Measurements from ENCODE around the gene ZNF804B.

The ZNF804B gene

GRCh38 chr7:88929719-88930118 is 170.2 kb downstream of the ZNF804B start:
- Histone ChIP-seq H3K27me3 (ENCODE audit: insufficient read depth, low read length) (no peaks in the 10 kb centered on the region), H4K91ac (ENCODE audit: low read depth, low read length) (no peak overlapping the region), H3K4me3 (ENCODE audit: low read depth, low read length) (no peak overlapping the region), H3K27ac (ENCODE audit: low read depth, low read length) (no peak overlapping the region), H3K4me2 (ENCODE audit: low read length) (no peak overlapping the region), H2BK5ac (ENCODE audit: low read depth, low read length, poor library complexity) (no peak overlapping the region), H3K9ac (ENCODE audit: low read length) (no peak overlapping the region), H3K4ac (ENCODE audit: low read depth, low read length) (no peak overlapping the region), H3K23ac (ENCODE audit: low read length) (no peak overlapping the region), H4K8ac (ENCODE audit: low read depth, low read length) (no peak overlapping the region), H3K79me1 (ENCODE audit: low read length) (no peaks in the 10 kb centered on the region), H4K12ac (ENCODE audit: low read depth, low read length) (no peak overlapping the region), H3K18ac (ENCODE audit: low read length) (no peak overlapping the region), H2AK5ac (ENCODE audit: low read length) (no peak overlapping the region), H3K36me3 (ENCODE audit: control insufficient read depth in 1 of 2, insufficient read depth in 2 of 2, low read length in 2 of 2) (no peaks in the 10 kb centered on the region), H3K4me1 (ENCODE audit: control insufficient read depth in 1 of 2, insufficient read depth in 2 of 2, low read length in 2 of 2) (no peaks in the 10 kb centered on the region), H2BK12ac (ENCODE audit: low read length) (no peak overlapping the region), H3K14ac (ENCODE audit: low read length) (no peak overlapping the region), H3K79me2 (ENCODE audit: control insufficient read depth, insufficient read depth, low read length, poor library complexity) (no peaks in the 10 kb centered on the region), H2AFZ (ENCODE audit: insufficient read depth, low read length, poor library complexity) (no peak overlapping the region), H3K9me3 (ENCODE audit: insufficient read depth, low read depth, low read length) (no peaks in the 10 kb centered on the region), H2BK120ac (ENCODE audit: insufficient read depth, low read length, poor library complexity) (no peak overlapping the region)
- DNase-seq, result no peak
- WGBS (ENCODE audit: extremely low coverage, insufficient coverage, insufficient read length), result no CpG with 5 or more reads among the region's 3 CpGs

DNA sequence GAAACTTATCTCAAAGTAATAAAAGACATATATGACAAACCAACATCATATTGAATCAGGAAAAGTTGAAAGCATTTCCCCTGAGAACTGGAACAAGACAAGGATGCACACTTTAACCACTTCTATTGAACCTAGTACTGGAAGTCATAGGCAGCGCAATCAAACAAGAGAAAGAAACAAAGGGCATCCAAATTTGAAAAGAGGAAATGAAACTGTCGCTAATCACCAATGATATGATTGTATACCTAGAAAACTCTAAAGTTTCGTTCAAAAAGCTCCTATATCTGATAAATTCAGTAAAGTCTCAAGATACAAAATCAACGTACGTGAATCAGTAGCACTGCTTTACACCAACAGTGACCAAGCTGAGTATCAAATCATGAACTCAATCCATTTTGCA is 173.8 kb downstream of the ZNF804B start:
- Histone ChIP-seq H3K79me2 (ENCODE audit: control insufficient read depth, insufficient read depth, low read length, poor library complexity) (no peaks in the 10 kb centered on the region), H3K9ac (ENCODE audit: low read length) (no peak overlapping the region), H3K9me3 (ENCODE audit: insufficient read depth, low read depth, low read length) (no peaks in the 10 kb centered on the region), H3K79me1 (ENCODE audit: low read length) (no peaks in the 10 kb centered on the region), H3K4me3 (ENCODE audit: low read depth, low read length) (no peak overlapping the region), H4K91ac (ENCODE audit: low read depth, low read length) (no peak overlapping the region), H3K18ac (ENCODE audit: low read length) (no peak overlapping the region), H3K4ac (ENCODE audit: low read depth, low read length) (no peak overlapping the region), H2BK5ac (ENCODE audit: low read depth, low read length, poor library complexity) (no peak overlapping the region), H3K27me3 (ENCODE audit: insufficient read depth, low read length) (no peaks in the 10 kb centered on the region), H3K23ac (ENCODE audit: low read length) (no peak overlapping the region), H2AFZ (ENCODE audit: insufficient read depth, low read length, poor library complexity) (no peak overlapping the region), H2AK5ac (ENCODE audit: low read length) (no peak overlapping the region), H3K4me2 (ENCODE audit: low read length) (no peak overlapping the region), H3K36me3 (ENCODE audit: control insufficient read depth in 1 of 2, insufficient read depth in 2 of 2, low read length in 2 of 2) (no peaks in the 10 kb centered on the region), H3K4me1 (ENCODE audit: control insufficient read depth in 1 of 2, insufficient read depth in 2 of 2, low read length in 2 of 2) (no peaks in the 10 kb centered on the region), H3K27ac (ENCODE audit: low read depth, low read length) (no peak overlapping the region), H4K8ac (ENCODE audit: low read depth, low read length) (no peak overlapping the region), H2BK120ac (ENCODE audit: insufficient read depth, low read length, poor library complexity) (no peak overlapping the region), H2BK12ac (ENCODE audit: low read length) (no peak overlapping the region), H4K12ac (ENCODE audit: low read depth, low read length) (no peak overlapping the region), H3K14ac (ENCODE audit: low read length) (no peak overlapping the region)
- WGBS (ENCODE audit: extremely low coverage, insufficient coverage, insufficient read length), result no CpG with 5 or more reads among the region's 5 CpGs
- DNase-seq, result no peak

GRCh38 chr7:88942815-88943501 is 183.5 kb downstream of the ZNF804B start:
- DNase-seq, result no peak
- Histone ChIP-seq H3K79me1 (ENCODE audit: low read length) (no peaks in the 10 kb centered on the region), H3K27me3 (ENCODE audit: insufficient read depth, low read length) (no peaks in the 10 kb centered on the region), H4K91ac (ENCODE audit: low read depth, low read length) (no peak overlapping the region), H3K4me1 (ENCODE audit: control insufficient read depth in 1 of 2, insufficient read depth in 2 of 2, low read length in 2 of 2) (no peaks in the 10 kb centered on the region), H3K18ac (ENCODE audit: low read length) (no peak overlapping the region), H3K36me3 (ENCODE audit: control insufficient read depth in 1 of 2, insufficient read depth in 2 of 2, low read length in 2 of 2) (no peaks in the 10 kb centered on the region), H3K14ac (ENCODE audit: low read length) (no peak overlapping the region), H3K79me2 (ENCODE audit: control insufficient read depth, insufficient read depth, low read length, poor library complexity) (no peaks in the 10 kb centered on the region), H4K12ac (ENCODE audit: low read depth, low read length) (no peak overlapping the region), H2AFZ (ENCODE audit: insufficient read depth, low read length, poor library complexity) (no peak overlapping the region), H3K4ac (ENCODE audit: low read depth, low read length) (no peak overlapping the region), H2AK5ac (ENCODE audit: low read length) (no peak overlapping the region), H3K4me3 (ENCODE audit: low read depth, low read length) (no peak overlapping the region), H3K27ac (ENCODE audit: low read depth, low read length) (no peak overlapping the region), H2BK5ac (ENCODE audit: low read depth, low read length, poor library complexity) (no peak overlapping the region), H2BK12ac (ENCODE audit: low read length) (no peak overlapping the region), H3K23ac (ENCODE audit: low read length) (no peak overlapping the region), H2BK120ac (ENCODE audit: insufficient read depth, low read length, poor library complexity) (no peak overlapping the region), H3K9ac (ENCODE audit: low read length) (no peak overlapping the region), H3K9me3 (ENCODE audit: insufficient read depth, low read depth, low read length) (no peaks in the 10 kb centered on the region), H3K4me2 (ENCODE audit: low read length) (no peak overlapping the region), H4K8ac (ENCODE audit: low read depth, low read length) (no peak overlapping the region)
- no CpG with 5 or more reads among the region's 2 CpGs for WGBS (ENCODE audit: extremely low coverage, insufficient coverage, insufficient read length)

DNA sequence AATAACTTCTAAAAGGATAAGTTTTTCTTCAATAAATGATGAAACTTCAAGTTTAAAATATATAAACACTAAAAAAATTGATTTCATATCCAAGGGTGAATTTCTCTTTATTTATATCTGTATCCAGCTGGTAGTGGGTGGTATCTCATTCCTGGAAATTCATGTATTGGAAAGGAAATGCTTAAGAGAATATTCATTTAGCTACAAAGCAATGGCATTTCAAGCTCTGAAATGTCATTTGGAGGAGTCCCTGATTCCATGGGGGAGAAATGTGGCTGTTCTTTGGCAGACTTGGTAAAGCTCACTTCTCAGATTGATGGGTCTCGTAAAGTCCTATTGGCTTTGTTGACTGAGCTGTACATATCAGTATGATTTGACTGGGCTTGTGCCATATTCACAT is 192.3 kb downstream of the ZNF804B start:
- no CpG with 5 or more reads among the region's 1 CpG for WGBS (ENCODE audit: extremely low coverage, insufficient coverage, insufficient read length)

More for the DNA sequence above, 192.3 kb downstream of the ZNF804B start:
- H2BK12ac ChIP-seq (ENCODE audit: low read length), result no peak overlapping the region
- no peaks in the 10 kb centered on the region for H3K79me1 ChIP-seq (ENCODE audit: low read length)
- H3K4ac ChIP-seq (ENCODE audit: low read depth, low read length), result no peak overlapping the region
- H2AK5ac ChIP-seq (ENCODE audit: low read length), result no peak overlapping the region
- no peaks in the 10 kb centered on the region for H3K4me1 ChIP-seq (ENCODE audit: control insufficient read depth in 1 of 2, insufficient read depth in 2 of 2, low read length in 2 of 2)
- H3K36me3 ChIP-seq (ENCODE audit: control insufficient read depth in 1 of 2, insufficient read depth in 2 of 2, low read length in 2 of 2), result no peaks in the 10 kb centered on the region
- H2BK5ac ChIP-seq (ENCODE audit: low read depth, low read length, poor library complexity), result no peak overlapping the region
- H3K4me2 ChIP-seq (ENCODE audit: low read length), result no peak overlapping the region
- H3K4me3 ChIP-seq (ENCODE audit: low read depth, low read length), result no peak overlapping the region
- H3K79me2 ChIP-seq (ENCODE audit: control insufficient read depth, insufficient read depth, low read length, poor library complexity), result no peaks in the 10 kb centered on the region
- H3K18ac ChIP-seq (ENCODE audit: low read length), result no peak overlapping the region
- H4K8ac ChIP-seq (ENCODE audit: low read depth, low read length), result no peak overlapping the region
- no peak overlapping the region for H4K12ac ChIP-seq (ENCODE audit: low read depth, low read length)
- H3K27me3 ChIP-seq (ENCODE audit: insufficient read depth, low read length), result no peaks in the 10 kb centered on the region
- H3K14ac ChIP-seq (ENCODE audit: low read length), result no peak overlapping the region
- no peak overlapping the region for H2BK120ac ChIP-seq (ENCODE audit: insufficient read depth, low read length, poor library complexity)
- H2AFZ ChIP-seq (ENCODE audit: insufficient read depth, low read length, poor library complexity), result no peak overlapping the region
- no peak for DNase-seq
- H3K9me3 ChIP-seq (ENCODE audit: insufficient read depth, low read depth, low read length), result no peaks in the 10 kb centered on the region
- no peak overlapping the region for H3K23ac ChIP-seq (ENCODE audit: low read length)
- H3K27ac ChIP-seq (ENCODE audit: low read depth, low read length), result no peak overlapping the region
- H4K91ac ChIP-seq (ENCODE audit: low read depth, low read length), result no peak overlapping the region
- H3K9ac ChIP-seq (ENCODE audit: low read length), result no peak overlapping the region
